CD4-positive, CD25-positive, alpha-beta regulatory T cell (primary cell): ENCODE results near the gene MAP6. TPM values are rescaled to one million over a fixed set of nuclear protein-coding genes. Genes with fewer than 3 reads are reported as not detected.
A peak's percentile ranks its signal among the peaks of the same experiment; 100 is the strongest.

ENCODE experiments used
- ATAC-seq, 2 donors: fragments of 150-1000 bp; cut with Tn5 transposase; one replicate each; pipeline ENCODE4 v1.10.0; 2021; ENCODE audit warnings: low read depth in 2 of 2, moderate number of reproducible peaks in 2 of 2, moderate library complexity in 1 of 2
- DNase-seq, 3 donors: peaks; one replicate each; pipeline versions ENCODE4 v3.0.0 to v3.0.0-alpha.2; 2012 to 2022; ENCODE audit warnings: mixed read lengths in 1 of 3
- H3K27ac ChIP-seq: one replicate; pipeline ENCODE4 v1.7.0; 2013; ENCODE audit warnings: mild to moderate bottlenecking, low read length; ENCODE audit not compliant: insufficient read depth, poor library complexity, severe bottlenecking
- H3K27me3 ChIP-seq: one replicate; pipeline ENCODE4 v1.7.0; 2013; ENCODE audit warnings: low read length; ENCODE audit not compliant: control insufficient read depth, insufficient read depth
- H3K36me3 ChIP-seq: one replicate; pipeline ENCODE4 v1.7.0; 2013; ENCODE audit warnings: mild to moderate bottlenecking, low read length, moderate library complexity; ENCODE audit not compliant: control insufficient read depth, insufficient read depth
- H3K4me1 ChIP-seq: 2 replicates; pipeline ENCODE4 v1.7.0; 2013; ENCODE audit warnings: mild to moderate bottlenecking, low read length; ENCODE audit not compliant: insufficient read depth, control insufficient read depth, poor library complexity, severe bottlenecking
- H3K4me3 ChIP-seq: one replicate; pipeline ENCODE4 v1.7.0; 2013; ENCODE audit warnings: low read depth, mild to moderate bottlenecking, low read length, moderate library complexity
- H3K9me3 ChIP-seq, 2 experiments: 1 replicate in 1 of 2; 2 replicates in 1 of 2; pipeline ENCODE4 v1.7.0; 2013; ENCODE audit warnings: low read length in 2 of 2, mild to moderate bottlenecking in 1 of 2, moderate library complexity in 1 of 2; ENCODE audit not compliant: control insufficient read depth in 2 of 2
- H3K27ac Mint-ChIP-seq, 3 donors: one replicate each; pipeline ENCODE4 v1.8.0; 2020 to 2022; ENCODE audit warnings: mild to moderate bottlenecking in 3 of 3, mixed read lengths in 3 of 3, moderate library complexity in 2 of 3
- H3K27me3 Mint-ChIP-seq: one replicate; pipeline ENCODE4 v1.8.0; 2022; ENCODE audit warnings: mild to moderate bottlenecking, mixed read lengths
- H3K36me3 Mint-ChIP-seq: one replicate; pipeline ENCODE4 v1.8.0; 2020; ENCODE audit warnings: mixed read lengths
- H3K4me1 Mint-ChIP-seq, 4 donors: one replicate each; pipeline ENCODE4 v1.8.0; 2020 to 2022; ENCODE audit warnings: mixed read lengths in 4 of 4, mild to moderate bottlenecking in 1 of 4
- H3K4me3 Mint-ChIP-seq, 4 donors: one replicate each; pipeline ENCODE4 v1.8.0; 2020 to 2022; ENCODE audit warnings: mild to moderate bottlenecking in 4 of 4, mixed read lengths in 4 of 4, moderate library complexity in 3 of 4
- H3K9me3 Mint-ChIP-seq, 7 donors: one replicate each; pipeline ENCODE4 v1.8.0; 2020 to 2022; ENCODE audit warnings: mixed read lengths in 7 of 7, mild to moderate bottlenecking in 3 of 7, moderate library complexity in 2 of 7
- polyA plus RNA-seq, 4 donors: library from polyadenylated mRNA; unstranded; fragments of 300-500 nt; fragmentation: Illumina TruSeq; gene quantifications; one replicate each; pipeline ENCODE4 v1.2.3, GENCODE V29; 2021
- total RNA-seq: library from RNA; stranded (reverse); gene quantifications from one replicate; pipeline ENCODE4 v1.2.3, GENCODE V29; 2022

The MAP6 gene
- total and polyA plus RNA-seq, 5 donors from 2014 or later: 0.44 TPM; not detected in 4

DNA sequence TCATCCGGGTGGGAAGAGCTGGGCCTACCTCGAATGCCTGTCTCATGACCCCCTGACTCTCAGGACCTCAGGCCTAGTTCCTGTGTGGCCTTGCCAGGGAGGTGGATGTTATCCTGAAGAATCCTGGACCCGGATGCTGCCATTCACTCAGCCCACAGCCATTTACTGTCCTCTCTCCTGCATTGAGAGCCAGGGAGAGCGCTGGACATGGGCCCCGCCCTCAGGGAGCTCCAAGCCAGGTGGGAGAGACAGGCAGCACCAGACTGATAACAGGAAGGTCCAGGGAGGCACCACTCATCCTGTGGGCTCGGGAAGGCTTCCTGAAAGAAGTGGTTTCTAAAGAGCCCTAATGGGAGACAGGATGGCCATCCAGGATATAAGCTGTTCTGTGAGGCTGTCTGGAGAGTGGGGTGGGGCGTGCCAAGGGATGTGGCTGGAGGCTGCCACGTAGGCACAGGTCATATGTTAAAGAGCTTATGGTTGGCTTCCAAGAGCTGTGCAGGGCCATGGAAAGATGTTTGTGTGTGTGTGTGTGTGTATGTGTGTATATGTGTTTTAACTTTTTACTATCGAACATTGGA lies 98.2 kb downstream of the MAP6 start:
- Histone ChIP-seq H3K36me3 (peaks cover 19% of the 10 kb centered on the region), H3K27me3 (no peaks in the 10 kb centered on the region), H3K27ac (no peak overlapping the region), H3K4me1 (no peaks in the 10 kb centered on the region), H3K9me3 (no peaks in the 10 kb centered on the region), H3K4me3 (no peak overlapping the region)
- Mint-ChIP-seq H3K9me3 (no peaks in the 10 kb centered on the region), H3K27ac (peak overlapping the region in 1 of 3 donors; percentile 74), H3K27me3 (no peaks in the 10 kb centered on the region), H3K4me3 (no peak overlapping the region), H3K36me3 (peaks cover 31% of the 10 kb centered on the region), H3K4me1 (peaks cover 0 to 6% (median 0%) of the 10 kb centered on the region in 4 donors)
- no peak for ATAC-seq
- DNase-seq: no peak

DNA sequence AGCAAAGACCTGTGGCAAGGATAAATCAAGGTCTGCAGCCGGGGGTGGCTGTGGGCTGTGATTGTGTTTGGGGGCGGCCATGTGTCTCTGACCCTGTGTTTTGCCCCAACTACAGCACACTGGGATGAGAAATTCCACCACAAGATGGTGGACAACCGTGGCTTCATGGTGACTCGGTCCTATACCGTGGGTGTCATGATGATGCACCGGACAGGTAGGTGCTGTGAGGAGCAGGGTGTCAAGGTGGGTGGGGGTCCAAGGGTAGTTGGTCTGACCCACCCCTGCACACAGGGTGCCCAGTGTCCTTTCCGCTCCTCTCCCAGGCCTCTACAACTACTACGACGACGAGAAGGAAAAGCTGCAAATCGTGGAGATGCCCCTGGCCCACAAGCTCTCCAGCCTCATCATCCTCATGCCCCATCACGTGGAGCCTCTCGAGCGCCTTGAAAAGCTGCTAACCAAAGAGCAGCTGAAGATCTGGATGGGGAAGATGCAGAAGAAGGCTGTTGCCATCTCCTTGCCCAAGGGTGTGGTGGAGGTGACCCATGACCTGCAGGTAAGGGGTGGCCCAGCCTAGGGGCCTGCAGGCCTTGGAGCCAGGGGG lies 100.1 kb downstream of the MAP6 start:
- Histone ChIP-seq H3K27me3 (no peaks in the 10 kb centered on the region), H3K27ac (no peak overlapping the region), H3K4me3 (no peak overlapping the region), H3K4me1 (no peaks in the 10 kb centered on the region), H3K9me3 (no peaks in the 10 kb centered on the region), H3K36me3 (peaks cover 19% of the 10 kb centered on the region)
- H3K36me3 Mint-ChIP-seq: peaks cover 25% of the 10 kb centered on the region
- H3K4me3 Mint-ChIP-seq: peak overlapping the region in 1 of 4 donors; percentile 43
- no peak for DNase-seq
- no peaks in the 10 kb centered on the region for H3K9me3 Mint-ChIP-seq
- no peak for ATAC-seq
- no peak overlapping the region for H3K27ac Mint-ChIP-seq
- peaks cover 0 to 23% (median 2%) of the 10 kb centered on the region in 4 donors for H3K4me1 Mint-ChIP-seq
- no peaks in the 10 kb centered on the region for H3K27me3 Mint-ChIP-seq

- H3K4me3 ChIP-seq: no peak overlapping the region
- DNase-seq: no peak
- Mint-ChIP-seq H3K27me3 (no peaks in the 10 kb centered on the region), H3K4me3 (no peak overlapping the region), H3K27ac (no peak overlapping the region), H3K36me3 (peaks cover 24% of the 10 kb centered on the region), H3K4me1 (peaks cover 0 to 30% (median 8%) of the 10 kb centered on the region in 4 donors), H3K9me3 (no peaks in the 10 kb centered on the region)
- no peaks in the 10 kb centered on the region for H3K9me3 ChIP-seq
- H3K27me3 ChIP-seq: no peaks in the 10 kb centered on the region
- no peak for ATAC-seq
- peaks cover 7% of the 10 kb centered on the region for H3K4me1 ChIP-seq
- H3K27ac ChIP-seq: no peak overlapping the region
- H3K36me3 ChIP-seq: peaks cover 19% of the 10 kb centered on the region
These were observed 100.9 kb downstream of the MAP6 start for GRCh38 chr11:75567971-75568370.

DNA sequence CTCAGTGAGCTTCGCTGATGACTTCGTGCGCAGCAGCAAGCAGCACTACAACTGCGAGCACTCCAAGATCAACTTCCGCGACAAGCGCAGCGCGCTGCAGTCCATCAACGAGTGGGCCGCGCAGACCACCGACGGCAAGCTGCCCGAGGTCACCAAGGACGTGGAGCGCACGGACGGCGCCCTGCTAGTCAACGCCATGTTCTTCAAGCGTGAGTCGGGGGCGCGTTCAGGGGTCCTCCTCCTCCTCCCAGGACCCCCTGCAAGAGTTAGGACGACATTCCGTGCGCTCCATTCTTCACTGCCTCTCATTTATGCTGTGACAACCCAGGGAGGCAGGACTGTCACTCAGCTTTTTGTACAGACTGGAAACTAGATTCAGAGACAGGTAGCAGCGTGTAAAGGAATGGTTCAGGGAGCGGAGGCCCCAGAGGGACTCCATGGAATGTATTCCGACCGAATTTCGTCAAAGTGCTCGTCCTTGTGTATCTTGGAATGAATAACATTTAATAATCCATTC lies 102.0 kb downstream of the MAP6 start:
- no peak for DNase-seq
- Mint-ChIP-seq H3K36me3 (peaks cover 17% of the 10 kb centered on the region), H3K9me3 (no peaks in the 10 kb centered on the region), H3K4me3 (no peak overlapping the region), H3K4me1 (peaks cover 0 to 42% (median 13%) of the 10 kb centered on the region in 4 donors), H3K27ac (no peak overlapping the region), H3K27me3 (no peaks in the 10 kb centered on the region)
- Histone ChIP-seq H3K27ac (no peak overlapping the region), H3K36me3 (peaks cover 19% of the 10 kb centered on the region), H3K9me3 (no peaks in the 10 kb centered on the region), H3K4me3 (no peak overlapping the region), H3K4me1 (peaks cover 16% of the 10 kb centered on the region), H3K27me3 (no peaks in the 10 kb centered on the region)
- no peak for ATAC-seq

DNA sequence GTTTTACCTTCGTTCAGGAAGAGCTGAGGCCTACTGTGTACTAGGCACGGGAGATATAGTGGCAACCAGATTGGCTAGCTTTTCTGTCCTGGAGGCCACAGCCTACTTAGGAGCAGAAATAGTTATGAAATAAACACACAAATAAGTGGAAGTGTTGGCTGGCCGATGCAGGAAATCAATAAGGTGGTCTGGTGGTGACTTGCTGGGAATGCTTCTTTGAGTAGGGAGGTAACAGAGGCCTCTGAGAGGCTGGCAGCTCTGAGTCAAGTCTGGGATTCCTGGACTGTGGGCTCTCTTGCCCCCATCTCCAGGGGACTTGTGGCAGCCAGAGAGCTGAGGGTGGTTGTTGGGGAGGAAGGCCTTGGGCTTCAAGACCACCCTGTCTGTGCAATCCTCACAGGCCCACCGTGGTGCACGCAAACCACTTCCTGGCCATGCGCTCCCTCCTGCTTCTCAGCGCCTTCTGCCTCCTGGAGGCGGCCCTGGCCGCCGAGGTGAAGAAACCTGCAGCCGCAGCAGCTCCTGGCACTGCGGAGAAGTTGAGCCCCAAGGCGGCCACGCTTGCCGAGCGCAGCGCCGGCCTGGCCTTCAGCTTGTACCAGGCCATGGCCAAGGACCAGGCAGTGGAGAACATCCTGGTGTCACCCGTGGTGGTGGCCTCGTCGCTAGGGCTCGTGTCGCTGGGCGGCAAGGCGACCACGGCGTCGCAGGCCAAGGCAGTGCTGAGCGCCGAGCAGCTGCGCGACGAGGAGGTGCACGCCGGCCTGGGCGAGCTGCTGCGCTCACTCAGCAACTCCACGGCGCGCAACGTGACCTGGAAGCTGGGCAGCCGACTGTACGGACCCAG lies 102.7 kb downstream of the MAP6 start:
- Mint-ChIP-seq H3K27me3 (no peaks in the 10 kb centered on the region), H3K9me3 (no peaks in the 10 kb centered on the region), H3K36me3 (peaks cover 17% of the 10 kb centered on the region), H3K4me3 (peak overlapping the region in 1 of 4 donors; percentile 59), H3K27ac (peak overlapping the region in 1 of 3 donors; percentile 67), H3K4me1 (peaks cover 0 to 48% (median 16%) of the 10 kb centered on the region in 4 donors)
- H3K36me3 ChIP-seq: peaks cover 15% of the 10 kb centered on the region
- H3K9me3 ChIP-seq: no peaks in the 10 kb centered on the region
- no peaks in the 10 kb centered on the region for H3K27me3 ChIP-seq
- peaks cover 22% of the 10 kb centered on the region for H3K4me1 ChIP-seq
- no peak for ATAC-seq
- H3K4me3 ChIP-seq: no peak overlapping the region
- no peak for DNase-seq
- no peak overlapping the region for H3K27ac ChIP-seq

DNA sequence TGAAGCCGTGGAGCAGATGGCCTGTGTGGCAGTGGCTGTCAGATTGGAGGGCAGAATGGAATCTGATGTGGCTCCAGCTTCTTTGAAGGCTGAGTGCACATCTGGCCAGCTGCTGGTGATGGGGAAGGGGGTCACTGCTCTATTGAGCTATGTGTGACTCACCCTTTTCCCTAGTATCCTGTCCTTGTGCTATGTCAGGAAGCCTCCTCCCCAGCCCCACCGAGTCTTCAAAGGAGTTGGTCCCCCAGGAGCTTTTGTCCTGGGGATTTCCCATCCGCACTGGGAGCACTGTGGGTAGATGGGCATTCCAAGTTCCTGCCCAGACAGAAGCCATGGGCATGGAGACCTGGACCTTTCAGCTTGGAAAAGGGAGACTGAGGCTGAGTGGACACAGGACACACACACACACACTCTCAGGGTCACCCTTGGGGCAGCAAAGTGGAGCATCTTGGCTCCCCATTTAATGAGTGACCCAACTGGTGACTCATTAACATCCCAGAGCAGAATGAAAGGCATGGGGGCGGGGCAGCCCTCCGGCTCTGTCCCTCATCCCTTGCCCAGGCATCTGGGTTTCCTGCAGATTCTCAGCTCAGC lies 103.5 kb downstream of the MAP6 start:
- Mint-ChIP-seq H3K27me3 (no peaks in the 10 kb centered on the region), H3K4me3 (peak overlapping the region in 2 of 4 donors; percentile 11 to 99), H3K9me3 (no peaks in the 10 kb centered on the region), H3K36me3 (peaks cover 12% of the 10 kb centered on the region), H3K27ac (peak overlapping the region; percentile 5 to 95 (median 67)), H3K4me1 (peaks cover 0 to 51% (median 20%) of the 10 kb centered on the region in 4 donors)
- no peaks in the 10 kb centered on the region for H3K9me3 ChIP-seq
- H3K4me1 ChIP-seq: peaks cover 22% of the 10 kb centered on the region
- ATAC-seq (no peak), DNase-seq (no peak)
- peaks cover 10% of the 10 kb centered on the region for H3K36me3 ChIP-seq
- no peak overlapping the region for H3K4me3 ChIP-seq
- no peak overlapping the region for H3K27ac ChIP-seq
- H3K27me3 ChIP-seq: no peaks in the 10 kb centered on the region

- peak overlapping the region; percentile 96 to 99 (median 98) for H3K4me3 Mint-ChIP-seq
- H3K36me3 Mint-ChIP-seq: peaks cover 8% of the 10 kb centered on the region
- no peaks in the 10 kb centered on the region for H3K9me3 Mint-ChIP-seq
- DNase-seq (no peak), ATAC-seq (no peak)
- H3K27ac Mint-ChIP-seq: peak overlapping the region; percentile 91 to 98 (median 95)
- peaks cover 22% of the 10 kb centered on the region for H3K4me1 ChIP-seq
- no peak overlapping the region for H3K4me3 ChIP-seq
- H3K27me3 ChIP-seq: no peaks in the 10 kb centered on the region
- H3K4me1 Mint-ChIP-seq: peaks cover 0 to 51% (median 20%) of the 10 kb centered on the region in 4 donors
- H3K9me3 ChIP-seq: no peaks in the 10 kb centered on the region
- H3K36me3 ChIP-seq: peaks cover 2% of the 10 kb centered on the region
- H3K27me3 Mint-ChIP-seq: no peaks in the 10 kb centered on the region
- H3K27ac ChIP-seq: peak overlapping the region; percentile 19
These were observed 104.8 kb downstream of the MAP6 start for GRCh38 chr11:75563978-75564552.
